ENCODE results near the gene PIP4K2C.
"Not testable (repeated sequence)": the region's sequence is repeated elsewhere in the genome, so short reads cannot be mapped to it uniquely, and the experiment has no call there.

Gene PIP4K2C

DNA sequence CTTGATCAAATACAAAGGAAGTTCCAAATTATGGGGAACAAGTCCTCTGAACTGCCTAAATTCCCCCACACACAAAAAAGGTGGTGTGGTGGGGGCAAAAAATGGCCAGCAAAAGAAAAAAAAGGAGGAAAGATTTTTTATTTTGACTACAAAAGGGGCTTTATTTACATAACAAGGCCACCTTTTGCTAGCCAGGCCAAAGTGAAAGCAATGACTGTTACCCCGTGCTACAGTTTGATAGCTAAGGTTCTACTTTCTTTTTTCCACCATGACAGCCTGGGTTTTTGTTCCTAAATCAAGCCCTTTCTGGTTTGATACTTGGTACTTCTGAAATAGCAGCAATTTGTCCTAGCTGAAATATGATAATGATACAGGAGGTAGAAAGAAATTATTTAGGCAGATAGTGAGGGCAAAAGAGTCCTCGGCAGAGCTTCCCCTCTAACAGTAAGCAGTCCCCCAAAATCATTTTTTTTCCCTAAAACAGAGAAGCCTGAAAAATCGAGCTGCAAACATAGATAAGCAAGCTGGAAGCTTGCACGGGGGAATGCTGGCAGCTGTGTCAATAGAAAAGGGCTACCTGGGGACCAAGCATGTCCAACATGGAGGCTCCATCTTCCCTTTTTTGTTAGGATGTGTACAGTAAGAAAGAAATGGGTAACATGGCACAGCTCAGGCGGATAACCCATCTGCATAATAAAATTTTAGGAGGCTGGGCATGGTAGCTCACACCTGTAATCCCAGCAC lies 50.9 kb downstream of the PIP4K2C start:
- no peak for DNase-seq

DNA sequence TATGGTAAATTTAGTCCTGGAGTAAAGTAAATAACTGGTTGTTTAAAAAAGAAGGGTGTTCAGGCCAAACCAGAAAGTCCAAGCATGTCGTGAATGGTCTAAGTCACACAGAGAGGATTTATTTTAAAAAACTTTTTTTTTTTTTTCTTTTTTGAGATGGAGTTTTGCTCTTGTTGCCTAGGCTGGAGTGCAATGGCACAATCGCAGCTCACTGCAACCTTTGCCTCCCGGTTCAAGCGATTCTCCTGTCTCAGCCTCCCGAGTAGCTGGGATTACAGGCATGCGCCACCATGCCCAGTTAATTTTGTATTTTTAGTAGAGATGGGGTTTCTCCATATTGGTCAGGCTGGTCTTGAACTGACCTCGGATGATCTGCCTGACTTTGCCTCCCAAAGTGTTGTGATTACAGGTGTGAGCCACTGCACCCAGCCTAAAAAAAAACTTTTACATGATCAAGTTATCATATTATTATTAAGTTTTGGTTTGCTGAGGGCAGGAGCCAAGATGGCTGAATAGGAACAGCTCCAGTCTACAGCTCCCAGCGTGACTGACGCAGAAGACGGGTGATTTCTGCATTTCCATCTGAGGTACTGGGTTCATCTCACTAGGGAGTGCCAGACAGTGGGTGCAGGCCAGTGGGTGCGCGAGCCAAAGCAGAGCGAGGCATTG lies 55.1 kb downstream of the PIP4K2C start:
- not testable (repeated sequence) for DNase-seq

- not testable (repeated sequence) for DNase-seq
These were observed 55.7 kb downstream of the PIP4K2C start for GRCh38 chr12:57646659-57647049.
